Breast epithelium (tissue), 4 donors: ENCODE results near the gene ELF3. TPM values are rescaled to one million over a fixed set of nuclear protein-coding genes. Genes with fewer than 3 reads are reported as not detected.
"Not testable (repeated sequence)": the region's sequence is repeated elsewhere in the genome, so short reads cannot be mapped to it uniquely, and the experiment has no call there.

Experiments used
- DNase-seq, 2 donors: peaks; one replicate each; pipeline ENCODE4 v3.0.0-alpha.2; 2019; ENCODE audit warnings: low spot score in 2 of 2
- H3K27ac ChIP-seq, 2 donors: fragments of 200-600 bp; sonication (generic) in 1 of 2; one replicate each; pipeline ENCODE4 v1.5.1; 2016 to 2019; ENCODE audit warnings: mild to moderate bottlenecking in 1 of 2
- H3K27me3 ChIP-seq, 2 donors: fragments of 200-600 bp; sonication (generic) in 1 of 2; one replicate each; pipeline versions ENCODE4 v1.5.1 to v1.6.0; 2017 to 2019; ENCODE audit warnings: control low read depth in 1 of 2, mild to moderate bottlenecking in 1 of 2
- H3K36me3 ChIP-seq: fragments of 200-600 bp; one replicate; pipeline ENCODE4 v1.5.1; 2019
- H3K4me1 ChIP-seq, 2 donors: fragments of 200-600 bp; sonication (generic); one replicate each; pipeline ENCODE4 v1.5.1; 2016 to 2019; ENCODE audit warnings: control low read depth in 1 of 2
- H3K4me3 ChIP-seq, 3 donors: fragments of 200-600 bp; sonication (generic); 1 replicate in 2 of 3; 2 replicates in 1 of 3; pipeline ENCODE4 v1.5.1; 2016 to 2019; ENCODE audit warnings: mild to moderate bottlenecking in 3 of 3, moderate library complexity in 2 of 3
- H3K9me3 ChIP-seq, 2 donors: fragments of 200-600 bp; sonication (generic) in 1 of 2; one replicate each; pipeline ENCODE4 v1.5.1; 2016 to 2019; ENCODE audit warnings: control low read depth in 1 of 2
- POLR2A ChIP-seq: fragments of 450-650 bp; IDR thresholded peaks from one replicate; pipeline ENCODE4 v1.6.1; 2016; ENCODE audit warnings: antibody characterized with exemption, mild to moderate bottlenecking, moderate library complexity
- POLR2AphosphoS5 ChIP-seq, 3 donors: sonication (generic); formaldehyde crosslinking; IDR thresholded peaks; one replicate each; pipeline ENCODE4 v1.6.1; 2017; ENCODE audit warnings: antibody characterized with exemption in 3 of 3
- intact Hi-C: fragments of 100-400 bp; cut with DNase I; formaldehyde crosslinking; loops from one replicate; pipeline ENCODE4 v1.15.1; 2023; ENCODE audit warnings: low total_unique reads
- total RNA-seq, 3 donors: library from RNA; depleted of rRNA; stranded (reverse); fragments of >200 nt; gene quantifications; one replicate each; pipeline ENCODE4 v1.1.0, GENCODE V29; 2016
- TF ChIP-seq, protein P1 (sequence below), 3 donors: fragments of 450-650 bp; IDR thresholded peaks; one replicate each; pipeline ENCODE4 v1.5.1; 2016 to 2017; ENCODE audit warnings: antibody characterized with exemption in 3 of 3, mild to moderate bottlenecking in 3 of 3, moderate library complexity in 3 of 3

Gene ELF3
- total RNA-seq, 3 donors from 2014 or later, result 1.3 to 1,061 (median 367) TPM

GRCh38 chr1:202063093-202063492 lies 52.7 kb downstream of the ELF3 start:
- H3K27ac ChIP-seq, result no peak overlapping the region
- no peak for DNase-seq
- H3K27me3 ChIP-seq, result no peaks in the 10 kb centered on the region
- no peaks in the 10 kb centered on the region for H3K4me1 ChIP-seq
- no peak overlapping the region for H3K4me3 ChIP-seq
- intact Hi-C loops, result no loop called here
- H3K9me3 ChIP-seq, result no peaks in the 10 kb centered on the region
- H3K36me3 ChIP-seq, result no peaks in the 10 kb centered on the region
- TF ChIP-seq POLR2AphosphoS5 (IDR thresholded peaks at IDR 0.05) (no peak), POLR2A (no peak)
- TF ChIP-seq, protein P1, sequence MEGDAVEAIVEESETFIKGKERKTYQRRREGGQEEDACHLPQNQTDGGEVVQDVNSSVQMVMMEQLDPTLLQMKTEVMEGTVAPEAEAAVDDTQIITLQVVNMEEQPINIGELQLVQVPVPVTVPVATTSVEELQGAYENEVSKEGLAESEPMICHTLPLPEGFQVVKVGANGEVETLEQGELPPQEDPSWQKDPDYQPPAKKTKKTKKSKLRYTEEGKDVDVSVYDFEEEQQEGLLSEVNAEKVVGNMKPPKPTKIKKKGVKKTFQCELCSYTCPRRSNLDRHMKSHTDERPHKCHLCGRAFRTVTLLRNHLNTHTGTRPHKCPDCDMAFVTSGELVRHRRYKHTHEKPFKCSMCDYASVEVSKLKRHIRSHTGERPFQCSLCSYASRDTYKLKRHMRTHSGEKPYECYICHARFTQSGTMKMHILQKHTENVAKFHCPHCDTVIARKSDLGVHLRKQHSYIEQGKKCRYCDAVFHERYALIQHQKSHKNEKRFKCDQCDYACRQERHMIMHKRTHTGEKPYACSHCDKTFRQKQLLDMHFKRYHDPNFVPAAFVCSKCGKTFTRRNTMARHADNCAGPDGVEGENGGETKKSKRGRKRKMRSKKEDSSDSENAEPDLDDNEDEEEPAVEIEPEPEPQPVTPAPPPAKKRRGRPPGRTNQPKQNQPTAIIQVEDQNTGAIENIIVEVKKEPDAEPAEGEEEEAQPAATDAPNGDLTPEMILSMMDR (IDR thresholded peaks at IDR 0.05), result no peak

DNA sequence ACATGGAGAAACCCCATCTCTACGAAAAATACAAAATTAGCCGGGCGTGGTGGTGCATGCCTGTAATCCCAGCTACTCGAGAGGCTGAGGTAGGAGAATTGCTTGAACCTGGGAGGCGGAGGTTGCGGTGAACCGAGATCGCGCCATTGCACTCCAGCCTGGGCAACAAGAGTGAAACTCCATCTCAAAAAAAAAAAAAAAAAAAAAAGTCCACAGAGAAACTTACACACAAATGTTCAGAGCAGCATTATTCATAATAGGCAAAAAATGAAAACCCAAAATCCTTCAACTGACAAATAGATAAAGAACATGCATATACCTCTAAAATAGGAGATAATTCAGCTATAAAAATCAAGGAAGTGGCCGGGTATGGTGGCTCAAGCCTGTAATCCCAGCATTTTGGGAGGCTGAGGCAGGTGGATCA lies 54.5 kb downstream of the ELF3 start:
- intact Hi-C loops, DNase-seq, H3K27me3 ChIP-seq: not testable (repeated sequence)

More for the DNA sequence above, 54.5 kb downstream of the ELF3 start:
- not testable (repeated sequence) for H3K4me1 ChIP-seq, H3K27ac ChIP-seq, H3K4me3 ChIP-seq, H3K36me3 ChIP-seq, H3K9me3 ChIP-seq

Other genes starting within 250 kb of the ELF3 start
- gene IPO9, start 181.4 kb upstream of the ELF3 start, total RNA-seq, result 10 to 100 TPM; 15.2 to 21.3 (median 18.1) TPM
- 10 to 100 TPM; 15.7 to 21.9 (median 20.3) TPM for gene SHISA4, start 121.7 kb upstream of the ELF3 start, total RNA-seq
- gene LMOD1, start 64.0 kb upstream of the ELF3 start, total RNA-seq, result 10 to 100 TPM; 60.0 to 92.2 (median 87.2) TPM
- gene TIMM17A, start 55.1 kb upstream of the ELF3 start, total RNA-seq, result 10 to 100 TPM; 24.5 to 30.1 (median 26.2) TPM
- 10 to 100 TPM; 43.0 to 66.7 (median 57.4) TPM for gene RNPEP, start 27.9 kb upstream of the ELF3 start, total RNA-seq
- not detected for gene GPR37L1, start 112.3 kb downstream of the ELF3 start, total RNA-seq
- gene ARL8A, start 134.2 kb downstream of the ELF3 start, total RNA-seq, result 10 to 100 TPM; 29.9 to 41.1 (median 34.7) TPM
- 1 to 10 TPM; 1.4 to 4.2 (median 2.9) TPM for gene PTPN7, start 150.0 kb downstream of the ELF3 start, total RNA-seq
- 10 to 100 TPM in 1 of 3 donors, 1 to 10 TPM in 1, not detected in 1; 2.6 to 11.3 TPM for gene LGR6, start 183.2 kb downstream of the ELF3 start, total RNA-seq